ENCODE data around the gene PGK2. TPM values are rescaled to one million over a fixed set of nuclear protein-coding genes. Genes with fewer than 3 reads are reported as not detected.
"Not testable (repeated sequence)": the region's sequence is repeated elsewhere in the genome, so short reads cannot be mapped to it uniquely, and the experiment has no call there.

The PGK2 gene
- polyA plus RNA-seq, 4 donors: 0.31 TPM; not detected in 3

DNA sequence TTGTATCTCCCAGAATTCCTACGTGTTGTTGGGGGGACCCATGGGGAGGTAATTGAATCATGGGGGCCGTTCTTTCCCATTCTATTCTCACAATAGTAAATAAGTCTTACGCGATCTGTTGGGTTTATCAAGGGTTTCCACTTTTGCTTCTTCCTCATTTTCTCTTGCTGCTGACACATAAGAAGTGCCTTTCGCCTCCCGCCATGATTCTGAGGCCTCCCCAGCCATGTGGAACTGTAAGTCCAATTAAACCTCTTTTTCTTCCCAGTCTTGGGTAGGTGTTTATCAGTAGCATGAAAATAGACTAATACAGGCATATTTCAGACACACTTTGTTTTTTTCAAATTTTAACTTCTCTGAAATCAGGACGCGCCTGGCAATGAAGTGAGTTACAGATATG is 14.4 kb upstream of the PGK2 start:
- Histone ChIP-seq H3K36me3 (ENCODE audit: control insufficient read depth in 3 of 3, insufficient read depth in 2 of 3, low read depth in 1 of 3, low read length in 3 of 3) (peaks cover 0 to 14% (median 0%) of the 10 kb centered on the region in 3 donors), H3K27ac (ENCODE audit: low read depth in 1 of 3, low read length in 2 of 3) (no peak overlapping the region), H3K4me1 (ENCODE audit: control insufficient read depth in 3 of 3, insufficient read depth in 2 of 3, low read depth in 1 of 3, low read length in 2 of 3) (no peaks in the 10 kb centered on the region), H3K27me3 (ENCODE audit: control insufficient read depth in 3 of 3, insufficient read depth in 3 of 3, low read length in 3 of 3) (no peaks in the 10 kb centered on the region), H3K9me3 (ENCODE audit: control insufficient read depth in 2 of 2, insufficient read depth in 1 of 2, low read depth in 1 of 2, low read length in 1 of 2) (peaks cover 0 to 6% of the 10 kb centered on the region in 2 donors), H3K4me3 (ENCODE audit: low read depth in 1 of 3, low read length in 3 of 3) (no peak overlapping the region)
- FAIRE-seq: no peak
- WGBS, 3 donors: 91 to 93% (median 91%) methylated on average over 8 of the region's 8 CpGs
- DNase-seq: no peak

- H3K4me1 ChIP-seq (ENCODE audit: control insufficient read depth in 3 of 3, insufficient read depth in 2 of 3, low read depth in 1 of 3, low read length in 2 of 3): no peaks in the 10 kb centered on the region
- no peak for FAIRE-seq
- H3K9me3 ChIP-seq (ENCODE audit: control insufficient read depth in 2 of 2, insufficient read depth in 1 of 2, low read depth in 1 of 2, low read length in 1 of 2): no peaks in the 10 kb centered on the region
- H3K27ac ChIP-seq (ENCODE audit: low read depth in 1 of 3, low read length in 2 of 3): no peak overlapping the region
- 92 to 100% (median 96%) methylated on average over 1 of the region's 1 CpG for WGBS, 3 donors
- no peaks in the 10 kb centered on the region for H3K36me3 ChIP-seq (ENCODE audit: control insufficient read depth in 3 of 3, insufficient read depth in 2 of 3, low read depth in 1 of 3, low read length in 3 of 3)
- DNase-seq: no peak
- H3K4me3 ChIP-seq (ENCODE audit: low read depth in 1 of 3, low read length in 3 of 3): no peak overlapping the region
- H3K27me3 ChIP-seq (ENCODE audit: control insufficient read depth in 3 of 3, insufficient read depth in 3 of 3, low read length in 3 of 3): no peaks in the 10 kb centered on the region
Measured at GRCh38 chr6:49799090-49799489, 12.0 kb upstream of the PGK2 start.

DNA sequence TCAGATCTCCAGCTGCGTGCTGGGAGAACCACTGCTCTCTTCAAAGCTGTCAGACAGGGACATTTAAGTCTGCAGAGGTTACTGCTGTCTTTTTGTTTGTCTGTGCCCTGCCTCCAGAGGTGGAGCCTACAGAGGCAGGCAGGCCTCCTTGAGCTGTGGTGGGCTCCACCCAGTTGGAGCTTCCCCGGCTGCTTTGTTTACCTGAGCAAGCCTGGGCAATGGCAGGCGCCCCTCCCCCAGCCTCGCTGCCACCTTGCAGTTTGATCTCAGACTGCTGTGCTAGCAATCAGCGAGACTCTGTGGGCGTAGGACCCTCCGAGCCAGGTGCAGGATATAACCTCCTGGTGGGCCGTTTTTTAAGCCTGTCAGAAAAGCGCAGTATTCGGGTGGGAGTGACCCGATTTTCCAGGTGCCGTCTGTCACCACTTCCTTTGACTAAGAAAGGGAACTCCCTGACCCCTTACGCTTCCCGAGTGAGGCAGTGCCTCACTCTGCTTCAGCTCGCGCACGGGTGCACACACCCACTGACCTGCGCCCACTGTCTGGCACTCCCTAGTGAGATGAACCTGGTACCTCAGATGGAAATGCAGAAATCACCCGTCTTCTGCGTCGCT is 9.9 kb upstream of the PGK2 start:
- not testable (repeated sequence) for H3K27me3 ChIP-seq (ENCODE audit: control insufficient read depth in 3 of 3, insufficient read depth in 3 of 3, low read length in 3 of 3); H3K27ac ChIP-seq (ENCODE audit: low read depth in 1 of 3, low read length in 2 of 3); H3K4me1 ChIP-seq (ENCODE audit: control insufficient read depth in 3 of 3, insufficient read depth in 2 of 3, low read depth in 1 of 3, low read length in 2 of 3); DNase-seq; H3K36me3 ChIP-seq (ENCODE audit: control insufficient read depth in 3 of 3, insufficient read depth in 2 of 3, low read depth in 1 of 3, low read length in 3 of 3); FAIRE-seq; H3K4me3 ChIP-seq (ENCODE audit: low read depth in 1 of 3, low read length in 3 of 3); H3K9me3 ChIP-seq (ENCODE audit: control insufficient read depth in 2 of 2, insufficient read depth in 1 of 2, low read depth in 1 of 2, low read length in 1 of 2)
- whole genome bisulfite sequencing, 3 donors: 84 to 88% (median 85%) methylated on average over 17 to 21 of the region's 21 CpGs

DNA sequence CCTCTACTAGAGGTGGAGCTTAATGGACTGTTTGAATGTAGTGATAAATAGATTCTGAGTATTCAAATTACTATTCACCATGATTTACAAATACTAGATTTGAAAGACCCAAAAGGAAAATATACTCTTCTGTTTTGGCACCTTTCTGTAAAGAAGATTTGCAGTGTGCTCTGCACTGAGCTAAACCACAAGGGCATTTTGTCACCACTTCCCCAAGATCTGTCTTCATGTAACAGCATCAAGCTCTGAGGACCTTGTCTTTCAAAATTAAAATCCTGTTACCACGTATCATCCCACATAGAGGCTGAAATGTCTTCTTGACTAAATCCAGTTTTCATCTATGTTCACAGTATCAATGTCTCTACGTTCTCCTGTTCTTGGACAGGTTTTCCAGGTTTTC is 3.3 kb upstream of the PGK2 start:
- 60 to 74% (median 60%) methylated on average over 2 of the region's 2 CpGs for WGBS, 3 donors
- Histone ChIP-seq H3K9me3 (ENCODE audit: control insufficient read depth in 2 of 2, insufficient read depth in 1 of 2, low read depth in 1 of 2, low read length in 1 of 2) (no peaks in the 10 kb centered on the region), H3K4me3 (ENCODE audit: low read depth in 1 of 3, low read length in 3 of 3) (no peak overlapping the region), H3K36me3 (ENCODE audit: control insufficient read depth in 3 of 3, insufficient read depth in 2 of 3, low read depth in 1 of 3, low read length in 3 of 3) (no peaks in the 10 kb centered on the region), H3K27ac (ENCODE audit: low read depth in 1 of 3, low read length in 2 of 3) (no peak overlapping the region), H3K27me3 (ENCODE audit: control insufficient read depth in 3 of 3, insufficient read depth in 3 of 3, low read length in 3 of 3) (no peaks in the 10 kb centered on the region), H3K4me1 (ENCODE audit: control insufficient read depth in 3 of 3, insufficient read depth in 2 of 3, low read depth in 1 of 3, low read length in 2 of 3) (no peaks in the 10 kb centered on the region)
- no peak for FAIRE-seq
- no peak for DNase-seq

GRCh38 chr6:49784272-49784671 is 2.8 kb downstream of the PGK2 start:
- Histone ChIP-seq H3K4me3 (ENCODE audit: low read depth in 1 of 3, low read length in 3 of 3) (no peak overlapping the region), H3K36me3 (ENCODE audit: control insufficient read depth in 3 of 3, insufficient read depth in 2 of 3, low read depth in 1 of 3, low read length in 3 of 3) (no peaks in the 10 kb centered on the region), H3K27me3 (ENCODE audit: control insufficient read depth in 3 of 3, insufficient read depth in 3 of 3, low read length in 3 of 3) (no peaks in the 10 kb centered on the region), H3K27ac (ENCODE audit: low read depth in 1 of 3, low read length in 2 of 3) (no peak overlapping the region), H3K9me3 (ENCODE audit: control insufficient read depth in 2 of 2, insufficient read depth in 1 of 2, low read depth in 1 of 2, low read length in 1 of 2) (no peaks in the 10 kb centered on the region), H3K4me1 (ENCODE audit: control insufficient read depth in 3 of 3, insufficient read depth in 2 of 3, low read depth in 1 of 3, low read length in 2 of 3) (no peaks in the 10 kb centered on the region)
- no peak for DNase-seq
- FAIRE-seq: no peak

GRCh38 chr6:49782725-49783124 is 4.4 kb downstream of the PGK2 start:
- FAIRE-seq (no peak), DNase-seq (no peak)
- 91 to 92% (median 91%) methylated on average over 7 of the region's 7 CpGs for WGBS, 3 donors
- no peaks in the 10 kb centered on the region for H3K4me1 ChIP-seq (ENCODE audit: control insufficient read depth in 3 of 3, insufficient read depth in 2 of 3, low read depth in 1 of 3, low read length in 2 of 3)
- no peaks in the 10 kb centered on the region for H3K27me3 ChIP-seq (ENCODE audit: control insufficient read depth in 3 of 3, insufficient read depth in 3 of 3, low read length in 3 of 3)
- no peak overlapping the region for H3K27ac ChIP-seq (ENCODE audit: low read depth in 1 of 3, low read length in 2 of 3)
- H3K36me3 ChIP-seq (ENCODE audit: control insufficient read depth in 3 of 3, insufficient read depth in 2 of 3, low read depth in 1 of 3, low read length in 3 of 3): no peaks in the 10 kb centered on the region
- H3K9me3 ChIP-seq (ENCODE audit: control insufficient read depth in 2 of 2, insufficient read depth in 1 of 2, low read depth in 1 of 2, low read length in 1 of 2): no peaks in the 10 kb centered on the region
- no peak overlapping the region for H3K4me3 ChIP-seq (ENCODE audit: low read depth in 1 of 3, low read length in 3 of 3)

GRCh38 chr6:49782293-49782692 is 4.8 kb downstream of the PGK2 start:
- no peaks in the 10 kb centered on the region for H3K9me3 ChIP-seq (ENCODE audit: control insufficient read depth in 2 of 2, insufficient read depth in 1 of 2, low read depth in 1 of 2, low read length in 1 of 2)
- 58 to 73% (median 67%) methylated on average over 1 of the region's 1 CpG for WGBS, 3 donors
- no peak overlapping the region for H3K27ac ChIP-seq (ENCODE audit: low read depth in 1 of 3, low read length in 2 of 3)
- no peak overlapping the region for H3K4me3 ChIP-seq (ENCODE audit: low read depth in 1 of 3, low read length in 3 of 3)
- no peaks in the 10 kb centered on the region for H3K4me1 ChIP-seq (ENCODE audit: control insufficient read depth in 3 of 3, insufficient read depth in 2 of 3, low read depth in 1 of 3, low read length in 2 of 3)
- no peaks in the 10 kb centered on the region for H3K36me3 ChIP-seq (ENCODE audit: control insufficient read depth in 3 of 3, insufficient read depth in 2 of 3, low read depth in 1 of 3, low read length in 3 of 3)
- DNase-seq (no peak), FAIRE-seq (no peak)
- no peaks in the 10 kb centered on the region for H3K27me3 ChIP-seq (ENCODE audit: control insufficient read depth in 3 of 3, insufficient read depth in 3 of 3, low read length in 3 of 3)

GRCh38 chr6:49776444-49776843 is 10.6 kb downstream of the PGK2 start:
- Histone ChIP-seq H3K36me3 (ENCODE audit: control insufficient read depth in 3 of 3, insufficient read depth in 2 of 3, low read depth in 1 of 3, low read length in 3 of 3) (no peaks in the 10 kb centered on the region), H3K27ac (ENCODE audit: low read depth in 1 of 3, low read length in 2 of 3) (no peak overlapping the region), H3K9me3 (ENCODE audit: control insufficient read depth in 2 of 2, insufficient read depth in 1 of 2, low read depth in 1 of 2, low read length in 1 of 2) (no peaks in the 10 kb centered on the region), H3K27me3 (ENCODE audit: control insufficient read depth in 3 of 3, insufficient read depth in 3 of 3, low read length in 3 of 3) (no peaks in the 10 kb centered on the region), H3K4me1 (ENCODE audit: control insufficient read depth in 3 of 3, insufficient read depth in 2 of 3, low read depth in 1 of 3, low read length in 2 of 3) (no peaks in the 10 kb centered on the region), H3K4me3 (ENCODE audit: low read depth in 1 of 3, low read length in 3 of 3) (no peak overlapping the region)
- no peak for FAIRE-seq
- WGBS, 3 donors: 13 to 30% (median 24%) methylated on average over 1 of the region's 1 CpG
- DNase-seq: no peak

GRCh38 chr6:49775043-49775442 is 12.0 kb downstream of the PGK2 start:
- H3K27ac ChIP-seq (ENCODE audit: low read depth in 1 of 3, low read length in 2 of 3): no peak overlapping the region
- H3K4me1 ChIP-seq (ENCODE audit: control insufficient read depth in 3 of 3, insufficient read depth in 2 of 3, low read depth in 1 of 3, low read length in 2 of 3): no peaks in the 10 kb centered on the region
- no peaks in the 10 kb centered on the region for H3K36me3 ChIP-seq (ENCODE audit: control insufficient read depth in 3 of 3, insufficient read depth in 2 of 3, low read depth in 1 of 3, low read length in 3 of 3)
- DNase-seq (no peak), FAIRE-seq (no peak)
- no peak overlapping the region for H3K4me3 ChIP-seq (ENCODE audit: low read depth in 1 of 3, low read length in 3 of 3)
- no peaks in the 10 kb centered on the region for H3K27me3 ChIP-seq (ENCODE audit: control insufficient read depth in 3 of 3, insufficient read depth in 3 of 3, low read length in 3 of 3)
- no peaks in the 10 kb centered on the region for H3K9me3 ChIP-seq (ENCODE audit: control insufficient read depth in 2 of 2, insufficient read depth in 1 of 2, low read depth in 1 of 2, low read length in 1 of 2)

All from small intestine (tissue), 7 donors.